ENCODE data around the gene ATAD3A.
A peak's percentile ranks its signal among the peaks of the same experiment; 100 is the strongest.
"Not testable (repeated sequence)": the region's sequence is repeated elsewhere in the genome, so short reads cannot be mapped to it uniquely, and the experiment has no call there.

ATAD3A gene

DNA sequence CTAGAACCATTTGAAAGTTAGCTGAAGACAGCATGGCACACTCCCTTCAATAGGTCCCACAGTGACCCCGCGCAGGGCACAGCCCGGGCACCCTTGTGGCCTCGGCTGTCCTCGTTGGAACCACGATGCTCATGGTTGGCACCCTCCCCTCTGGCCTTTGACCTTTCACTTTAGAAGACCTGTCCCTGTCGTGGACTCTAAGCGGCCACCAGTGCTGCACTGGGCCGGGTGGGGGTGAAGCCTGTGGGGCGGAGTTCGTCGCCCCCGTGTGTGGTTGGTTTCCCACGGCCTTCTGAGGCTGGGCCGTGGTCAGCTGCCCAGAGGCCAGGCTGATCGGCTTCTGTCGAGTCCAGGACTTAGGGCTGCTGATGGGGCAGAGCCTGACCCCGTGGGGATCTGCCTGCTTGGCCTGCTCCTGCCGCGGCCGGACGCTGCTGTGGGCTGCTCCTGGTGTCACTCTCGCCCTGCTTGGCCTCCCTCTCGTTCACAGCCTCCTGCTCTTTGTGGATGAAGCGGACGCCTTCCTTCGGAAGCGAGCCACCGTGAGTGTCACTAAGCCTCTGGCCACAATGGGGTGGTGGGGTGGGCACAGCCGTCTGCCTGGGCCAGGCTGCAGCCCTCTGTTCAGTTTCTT, 12.9 kb downstream of the ATAD3A start:
- not testable (repeated sequence) for DNase-seq

DNA sequence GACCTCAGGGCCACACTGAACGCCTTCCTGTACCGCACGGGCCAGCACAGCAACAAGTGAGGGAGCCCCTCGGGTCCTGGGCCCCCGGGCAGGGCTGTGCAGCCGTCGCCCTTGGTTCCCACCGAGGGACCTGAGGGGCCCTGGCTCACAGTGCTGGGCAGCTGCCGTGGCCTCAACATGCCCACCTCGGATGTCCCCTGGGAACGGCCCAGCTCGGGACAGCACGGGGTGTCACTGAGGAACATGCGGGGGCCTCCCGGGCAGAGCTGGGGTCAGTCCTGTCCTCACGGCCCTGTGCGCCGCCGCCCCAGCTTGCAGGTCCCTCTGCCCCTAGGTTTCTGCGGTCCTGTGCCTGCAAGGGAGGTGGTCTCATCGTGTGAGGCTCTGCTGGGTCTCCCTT, 14.5 kb downstream of the ATAD3A start:
- DNase-seq: not testable (repeated sequence)

DNA sequence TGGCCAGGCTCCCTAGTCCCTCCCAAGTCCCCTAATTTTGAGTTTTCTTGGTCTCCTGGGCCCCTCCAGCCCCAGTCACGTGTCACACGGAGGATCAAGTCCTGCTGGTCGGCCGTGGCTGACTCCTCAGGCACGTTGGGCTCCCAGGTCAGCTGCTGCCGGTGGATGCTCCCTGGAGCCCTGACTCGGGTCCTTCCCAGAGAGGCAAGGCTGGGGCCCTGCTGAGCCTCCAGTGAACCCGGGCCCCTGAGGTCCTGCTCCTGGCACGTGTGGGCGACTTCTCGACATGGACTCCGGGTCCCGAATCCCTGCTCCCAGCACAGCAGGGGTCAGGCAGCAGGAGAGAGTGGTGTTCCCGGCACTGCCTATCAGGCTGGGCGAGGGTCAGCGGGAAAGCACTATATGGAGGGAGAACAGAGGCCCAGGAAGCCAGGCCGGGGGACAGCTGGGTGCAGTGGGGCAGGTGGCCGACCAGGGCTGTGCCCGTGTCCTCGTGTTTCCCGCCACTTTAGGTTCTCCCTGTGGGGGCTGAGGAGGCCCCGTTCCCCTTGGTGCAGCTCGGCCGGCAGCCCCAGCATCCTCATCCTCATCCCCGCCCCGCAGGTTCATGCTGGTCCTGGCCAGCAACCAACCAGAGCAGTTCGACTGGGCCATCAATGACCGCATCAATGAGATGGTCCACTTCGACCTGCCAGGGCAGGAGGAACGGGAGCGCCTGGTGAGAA, 15.3 kb downstream of the ATAD3A start:
- no peak for DNase-seq

DNA sequence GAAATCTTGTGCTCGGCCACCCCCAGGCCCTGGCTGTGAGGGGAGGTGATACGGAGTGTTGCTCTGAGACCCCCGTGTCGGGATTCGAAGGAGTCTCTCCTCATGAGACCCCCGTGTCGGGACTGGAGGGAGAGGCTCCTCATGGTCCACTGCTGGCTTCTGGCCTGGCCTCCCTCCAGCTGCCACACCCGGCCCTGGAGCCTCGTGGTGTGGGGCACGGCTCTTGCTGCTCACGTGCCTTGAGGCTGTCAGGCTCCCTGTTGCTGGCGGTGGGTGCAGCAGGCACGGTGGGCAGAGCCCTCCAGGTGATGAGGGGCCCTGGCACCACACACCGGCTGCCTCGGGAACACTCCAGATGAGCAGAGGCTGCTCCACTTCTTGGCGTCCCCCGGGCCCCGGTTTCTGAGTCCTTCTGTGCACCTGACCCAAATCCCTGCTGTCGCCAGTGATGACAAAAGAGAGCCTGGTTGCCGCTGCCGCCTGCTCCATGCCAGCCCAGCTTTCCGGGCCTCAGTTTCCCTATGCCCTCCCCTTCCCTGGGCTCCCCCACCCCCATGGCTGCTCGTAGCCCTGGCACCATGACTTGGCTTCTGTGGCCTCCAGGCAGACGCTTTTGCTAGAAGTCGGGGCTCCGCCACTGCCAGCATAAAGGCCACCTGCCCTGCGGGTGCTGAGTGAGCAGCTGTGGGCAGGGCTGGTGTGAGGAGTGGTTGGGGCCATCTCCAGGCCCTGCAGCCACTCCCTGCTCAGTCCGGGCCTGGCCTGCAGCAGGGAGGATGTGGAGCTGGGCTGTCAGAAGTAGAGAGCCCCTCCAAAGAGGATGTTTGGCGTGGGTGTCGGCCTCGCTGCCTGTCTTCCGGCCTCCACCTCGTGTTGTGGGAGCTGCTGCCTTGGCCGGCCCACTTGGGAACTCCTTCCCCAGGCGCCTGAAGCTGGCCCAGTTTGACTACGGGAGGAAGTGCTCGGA, 16.6 kb downstream of the ATAD3A start:
- no peak for DNase-seq

DNA sequence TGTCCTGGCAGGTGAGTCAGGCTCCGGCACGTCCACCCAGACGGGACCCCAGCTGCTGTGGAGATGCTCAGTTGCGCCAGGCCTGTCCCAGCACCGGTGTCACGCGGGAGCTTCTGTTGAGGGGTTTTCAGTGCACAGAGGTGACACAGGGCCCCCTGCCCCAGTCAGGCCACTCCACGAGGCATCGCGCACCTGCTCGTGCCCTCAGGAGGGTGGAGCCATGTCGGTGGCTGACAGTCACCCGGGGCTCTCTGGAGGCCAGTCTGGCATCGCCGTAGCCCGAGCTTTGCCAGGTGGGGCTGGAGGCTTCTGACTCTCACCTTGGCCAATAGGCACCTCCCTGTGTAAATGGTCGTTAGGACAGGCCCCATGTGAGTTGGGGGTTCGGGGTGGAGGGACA, 17.4 kb downstream of the ATAD3A start:
- no peak for DNase-seq

DNA sequence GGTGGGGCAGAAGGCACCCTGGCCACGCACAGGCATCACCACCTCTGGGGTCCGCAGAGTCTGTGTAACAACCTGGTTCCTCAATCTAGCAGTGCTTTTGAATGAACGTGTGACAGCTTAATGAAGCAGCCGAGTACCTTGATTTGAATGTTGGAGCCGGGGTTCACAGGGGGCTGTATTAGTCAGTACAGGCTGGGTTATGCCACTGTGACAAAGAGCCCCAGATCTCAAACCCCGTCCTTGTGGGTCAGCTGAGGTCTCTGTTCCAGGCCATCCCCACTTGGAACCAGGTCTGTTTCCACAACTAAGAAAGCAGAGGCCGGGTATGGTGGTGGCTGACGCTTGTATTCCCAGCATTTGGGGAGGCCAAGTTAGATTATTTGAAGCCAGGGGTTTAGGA, 18.0 kb downstream of the ATAD3A start:
- no peak for DNase-seq

DNA sequence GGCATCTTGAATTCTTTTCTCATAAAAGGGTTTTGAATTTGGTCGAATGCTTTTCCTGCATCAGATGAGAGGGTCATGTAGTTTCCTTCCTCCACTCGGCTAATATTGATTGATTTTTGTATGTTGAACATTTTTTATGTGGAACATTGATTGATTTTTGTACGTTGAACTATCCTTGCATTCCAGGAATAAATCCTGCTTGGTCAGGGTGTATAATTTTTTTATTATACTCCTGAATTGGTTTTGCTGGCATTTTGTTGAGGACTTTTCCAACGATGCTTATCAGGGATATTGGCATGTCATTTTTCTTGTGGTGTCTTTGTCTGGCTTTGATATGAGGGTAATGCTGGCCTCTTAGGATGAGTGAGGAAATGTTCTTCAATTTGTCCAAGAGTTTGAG, 20.0 kb downstream of the ATAD3A start:
- no peak for DNase-seq

DNA sequence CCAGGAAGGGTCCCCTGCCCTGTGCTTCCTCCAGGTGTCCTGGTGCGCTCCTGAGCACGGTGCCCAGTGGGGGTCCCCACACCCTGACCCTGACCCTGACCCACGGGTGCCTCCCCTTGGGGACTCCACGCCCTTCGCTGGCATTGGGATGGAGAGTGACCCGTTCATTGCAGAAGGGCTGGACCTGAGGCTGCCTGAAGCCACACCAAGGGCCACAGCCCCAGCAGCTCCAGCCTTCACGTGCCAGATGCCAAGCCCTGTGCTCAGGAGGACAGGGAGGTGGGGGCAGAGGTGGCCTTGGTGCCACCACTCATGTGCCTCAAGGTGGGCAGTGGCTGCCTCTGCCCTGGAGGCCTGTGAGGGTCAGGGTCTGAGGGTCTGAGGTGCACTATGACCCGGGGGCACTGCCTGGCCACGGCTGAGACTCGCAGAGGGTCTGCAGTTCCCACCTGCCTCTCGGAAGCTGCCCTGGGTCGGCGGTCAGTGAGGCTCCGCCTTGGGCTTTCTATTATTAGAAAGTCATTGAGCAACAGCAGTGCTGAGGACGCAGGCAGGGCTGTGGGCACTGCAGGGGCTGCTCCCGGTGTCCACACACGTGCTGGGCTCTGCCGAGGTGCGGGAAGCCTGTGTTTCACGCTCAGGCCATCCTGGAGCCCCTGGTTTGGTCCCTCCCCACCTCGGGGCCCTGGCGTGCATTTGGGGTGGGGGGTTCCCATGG, 21.4 kb downstream of the ATAD3A start:
- DNase-seq: not testable (repeated sequence)

DNA sequence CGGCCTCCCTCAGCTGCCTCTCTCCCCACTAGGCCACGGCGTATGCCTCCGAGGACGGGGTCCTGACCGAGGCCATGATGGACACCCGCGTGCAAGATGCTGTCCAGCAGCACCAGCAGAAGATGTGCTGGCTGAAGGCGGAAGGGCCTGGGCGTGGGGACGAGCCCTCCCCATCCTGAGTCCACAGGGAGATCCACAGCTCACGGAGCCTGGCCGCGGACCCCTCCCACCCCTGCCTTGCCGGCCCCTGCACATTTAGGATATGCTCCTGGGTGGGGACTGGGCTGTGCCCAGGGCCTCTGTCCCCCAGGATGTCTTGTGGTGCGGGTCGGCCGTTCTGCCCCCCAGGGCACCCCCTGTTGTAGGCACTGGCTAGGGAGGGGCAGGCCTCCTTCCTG, 21.9 kb downstream of the ATAD3A start:
- not testable (repeated sequence) for DNase-seq

DNA sequence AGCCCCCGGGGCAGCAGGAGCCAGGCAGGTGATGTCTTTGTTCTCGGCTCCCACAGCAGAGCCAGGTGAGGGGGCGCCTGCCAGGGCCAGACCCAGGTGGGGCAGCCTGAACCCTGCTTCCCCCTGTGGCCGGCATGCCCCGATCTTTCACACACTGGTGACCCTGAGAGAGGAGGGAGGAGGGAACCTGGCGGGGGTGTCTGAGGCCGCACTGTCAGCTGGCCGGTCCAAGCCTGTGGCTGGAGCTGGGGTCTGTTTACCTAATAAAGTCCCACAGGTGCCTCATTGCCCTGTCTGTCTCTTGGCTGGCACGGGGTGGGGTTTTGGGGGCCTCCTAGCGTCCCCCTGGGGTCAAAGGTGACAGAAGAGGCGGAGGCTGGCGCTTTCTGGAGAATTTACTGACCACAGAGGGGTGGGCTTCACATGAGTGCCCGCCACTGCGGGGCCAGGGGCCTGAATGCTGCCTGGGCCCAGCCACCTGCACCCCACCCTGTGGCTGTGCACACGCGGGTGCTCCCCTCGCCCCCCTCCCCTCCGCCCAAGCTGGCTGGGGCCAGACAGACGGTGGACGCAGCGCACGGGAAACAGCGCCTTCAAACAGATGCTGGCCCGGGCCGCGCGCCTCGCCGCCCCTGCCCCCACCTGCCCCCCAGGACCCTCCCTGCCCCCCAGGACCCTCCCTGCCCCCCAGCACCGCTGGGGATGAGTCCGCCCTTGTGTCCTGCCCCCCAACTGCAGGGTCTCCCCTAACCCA, 22.6 kb downstream of the ATAD3A start:
- DNase-seq: no peak

DNA sequence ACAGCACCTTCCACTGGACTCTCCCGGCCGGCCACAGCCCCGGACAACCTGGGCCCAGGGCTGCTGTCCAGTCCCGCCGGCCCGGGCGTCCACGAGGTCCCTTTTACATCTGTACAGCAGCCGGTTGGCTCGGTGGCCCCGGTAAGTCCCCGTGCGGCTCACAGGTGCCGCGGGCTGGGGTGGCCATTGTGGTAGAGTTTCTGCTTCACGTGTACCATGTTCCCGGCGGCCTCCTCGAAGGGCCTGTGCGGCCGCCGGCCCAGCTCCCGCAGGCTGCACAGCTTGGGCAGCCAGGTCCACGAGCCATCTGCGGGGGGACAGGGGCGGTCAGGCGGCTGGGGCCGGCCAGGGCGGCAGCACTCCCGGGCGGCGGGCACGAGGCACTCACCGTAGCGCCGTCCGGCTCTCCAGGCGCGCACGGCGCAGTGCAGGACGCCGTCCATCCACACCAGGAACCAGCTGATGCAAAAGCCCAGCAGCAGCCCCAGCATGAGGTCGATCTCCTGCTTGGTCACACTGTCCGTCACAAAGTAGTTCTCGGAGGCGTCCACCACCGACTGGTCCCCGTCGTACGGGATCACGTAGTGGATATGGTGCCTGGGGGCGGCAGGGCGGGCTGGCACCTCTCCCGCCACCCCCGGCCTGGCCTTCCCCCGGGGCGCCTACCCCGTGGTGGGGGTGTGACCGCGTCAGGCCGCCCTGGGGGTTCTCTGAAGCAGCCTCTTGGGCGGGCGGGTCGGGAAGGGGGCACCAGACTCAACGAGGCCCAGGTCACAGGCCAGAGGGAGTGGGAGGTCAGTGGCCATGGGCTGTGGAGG, 23.4 kb downstream of the ATAD3A start:
- DNase-seq: no peak

DNA sequence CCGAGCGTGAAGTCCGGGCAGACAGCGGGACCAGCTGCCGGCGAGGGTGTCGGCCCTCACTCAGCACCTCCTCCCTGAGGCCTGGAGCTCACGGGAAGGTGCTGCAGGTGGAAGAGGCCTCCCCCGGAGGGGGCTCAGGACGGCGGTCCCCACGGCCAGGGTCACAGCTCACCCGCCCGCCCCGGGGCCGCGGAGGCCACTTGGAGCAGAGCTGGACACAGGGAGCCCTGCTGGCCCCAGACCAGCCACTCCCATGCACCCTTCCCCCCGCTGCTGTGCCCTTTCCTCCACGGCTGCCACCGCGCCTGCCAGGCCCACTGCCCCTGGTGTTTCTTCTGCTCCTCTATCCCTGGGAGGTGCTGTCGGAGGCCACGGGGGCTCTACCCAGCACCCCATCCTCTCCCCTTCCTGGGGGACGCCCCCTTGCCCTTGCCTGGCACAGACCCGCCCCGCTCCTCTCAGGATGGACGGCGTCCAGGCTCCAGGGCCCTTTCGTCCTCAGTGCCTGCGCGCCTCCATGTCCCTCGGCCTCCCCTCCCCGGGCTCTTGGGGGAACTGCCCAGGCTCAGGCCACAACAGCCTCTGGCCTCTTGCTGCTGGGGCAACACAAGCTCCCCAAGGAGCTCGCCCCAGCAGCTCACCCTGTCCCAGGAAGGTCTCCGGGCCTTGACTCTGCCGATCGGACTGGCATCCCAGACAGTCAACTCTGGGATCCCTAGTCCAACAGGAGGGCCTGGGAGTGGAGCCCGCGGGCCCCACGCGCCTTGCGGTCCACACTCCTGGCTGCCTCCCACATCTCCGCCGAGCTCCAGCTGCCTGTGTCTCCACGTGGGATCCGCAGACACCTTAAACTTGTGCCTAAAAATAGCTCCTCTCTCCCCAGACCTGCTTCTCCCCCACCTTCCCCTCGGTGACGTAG, 24.3 kb downstream of the ATAD3A start:
- no peak for DNase-seq

DNA sequence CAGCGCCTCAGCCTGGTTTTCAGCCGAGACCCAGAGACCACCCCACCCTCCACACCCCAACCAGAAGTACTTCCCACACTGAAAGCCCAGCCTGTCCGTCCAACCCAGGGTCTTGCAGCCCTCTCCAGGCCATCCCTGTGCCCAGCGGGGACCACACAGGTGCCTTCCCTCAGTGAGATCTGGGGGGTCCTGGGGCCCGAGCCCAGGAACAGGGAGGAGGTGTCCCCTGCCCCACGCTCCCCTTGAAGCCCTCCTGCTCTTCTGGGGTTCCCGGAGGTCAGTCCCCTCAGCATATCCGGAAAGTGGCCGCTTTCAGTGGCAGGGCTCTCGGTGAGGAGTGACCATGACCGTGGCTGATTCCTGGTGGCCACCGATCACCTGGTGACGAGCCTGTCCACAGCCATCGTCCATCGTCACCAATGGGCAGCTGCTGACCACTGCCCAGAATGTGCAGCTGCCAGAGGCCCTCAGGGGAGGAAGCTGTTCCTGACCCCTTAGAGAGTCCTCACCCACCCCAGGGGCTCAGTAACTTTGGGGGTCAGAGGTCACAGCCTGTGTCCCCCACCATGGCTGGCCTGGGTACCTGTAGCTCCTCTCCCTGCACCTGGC, 25.1 kb downstream of the ATAD3A start:
- no peak for DNase-seq

DNA sequence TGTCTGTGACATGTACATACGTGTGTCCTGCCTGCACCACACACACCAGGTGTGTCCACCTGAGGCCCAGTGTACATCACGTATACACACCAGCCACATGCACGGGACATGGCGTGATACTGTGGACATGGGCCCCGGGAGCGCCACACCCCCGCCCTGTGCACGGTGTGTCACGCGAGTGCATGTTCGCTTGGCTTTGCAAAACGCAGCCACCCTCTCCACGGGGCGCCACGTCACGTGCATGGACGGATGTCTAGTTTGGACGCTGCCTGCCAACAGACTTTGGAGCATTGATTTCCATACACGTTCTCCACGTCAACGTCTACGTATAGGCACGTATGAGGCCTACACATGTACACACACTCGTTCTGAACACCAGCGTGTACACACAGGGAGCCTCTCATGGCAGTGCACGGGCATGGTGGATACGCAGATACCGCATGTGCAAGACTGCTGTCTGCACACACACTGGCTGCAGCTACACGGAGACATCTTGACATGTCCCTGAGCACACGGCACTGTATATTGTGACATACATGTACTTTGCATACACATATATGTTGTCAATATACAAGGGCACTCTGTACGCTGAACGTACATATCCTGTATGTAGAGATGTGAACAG, 25.8 kb downstream of the ATAD3A start:
- DNase-seq: no peak

DNA sequence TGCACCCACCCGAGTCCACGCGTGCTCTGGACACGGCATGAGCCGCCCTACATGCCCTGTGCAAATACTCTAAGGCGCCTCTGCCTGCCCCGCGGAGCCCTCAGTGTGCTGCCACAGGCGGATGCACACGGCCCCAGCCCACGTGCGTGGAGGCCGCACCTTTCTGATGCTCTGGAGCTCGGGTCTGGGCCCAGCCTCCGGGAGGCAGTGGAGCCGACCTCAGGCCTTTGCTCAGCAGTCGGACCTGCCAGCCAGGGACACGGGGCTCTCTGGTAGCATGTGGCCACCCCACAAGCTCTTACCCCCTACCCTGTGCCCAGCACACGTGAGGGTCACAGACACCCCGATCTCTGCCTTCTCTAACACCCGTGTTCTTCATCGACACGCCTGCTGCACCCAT, 26.4 kb downstream of the ATAD3A start:
- DNase-seq: no peak

DNA sequence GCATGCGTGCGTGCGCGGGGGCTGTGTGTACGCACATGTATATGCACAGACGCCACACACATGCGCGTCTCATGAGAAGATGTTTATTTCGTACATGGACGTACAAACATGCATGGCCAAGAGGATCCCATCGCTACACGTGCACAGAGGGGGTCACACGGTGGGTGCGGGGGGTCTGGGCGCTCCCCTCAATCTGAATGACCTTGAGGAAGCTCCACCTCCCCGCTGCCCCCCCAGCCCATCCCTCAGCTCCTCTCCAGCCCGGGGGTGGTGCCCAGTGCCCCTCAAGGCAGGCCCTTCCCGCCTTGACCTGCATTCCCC, 27.0 kb downstream of the ATAD3A start:
- DNase-seq: no peak

DNA sequence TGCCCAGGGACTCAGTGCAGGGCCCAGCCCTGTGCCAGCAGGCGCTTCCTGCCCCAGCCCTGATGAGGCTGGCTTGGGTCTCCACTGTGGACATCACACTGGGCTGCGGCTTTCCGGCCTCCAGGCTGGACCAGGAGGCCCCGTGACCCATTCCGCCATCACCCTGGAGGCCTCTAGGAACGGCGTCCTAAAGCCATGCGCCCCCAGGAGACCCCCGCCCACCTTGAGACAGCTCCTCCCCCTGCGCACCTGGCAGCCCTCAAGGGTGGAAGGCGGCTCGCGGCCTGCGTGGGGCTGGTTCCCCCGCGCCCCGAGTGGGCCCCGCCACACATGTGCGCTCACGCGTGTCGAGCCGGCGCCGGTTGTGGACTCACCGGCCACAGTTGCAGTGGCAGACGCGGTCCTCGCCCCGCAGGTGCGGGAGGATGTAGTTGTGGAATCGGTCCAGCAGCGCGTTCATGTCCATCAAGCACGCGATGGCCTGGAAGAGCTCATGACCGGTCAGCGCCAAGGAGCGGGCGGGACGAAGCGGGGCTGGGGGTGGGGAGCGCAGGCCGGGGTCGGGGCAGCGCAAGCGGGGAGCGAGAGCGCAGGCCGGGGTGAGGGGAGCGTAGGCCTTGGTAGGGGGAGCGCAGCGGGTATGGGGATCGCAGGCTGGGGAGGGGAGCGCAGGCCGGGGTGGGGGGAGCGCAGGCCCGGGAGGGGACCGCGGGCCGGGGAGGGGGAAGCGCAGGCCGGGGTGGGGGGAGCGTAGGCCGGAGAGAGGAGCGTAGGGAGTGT, 27.5 kb downstream of the ATAD3A start:
- no peak for DNase-seq

DNA sequence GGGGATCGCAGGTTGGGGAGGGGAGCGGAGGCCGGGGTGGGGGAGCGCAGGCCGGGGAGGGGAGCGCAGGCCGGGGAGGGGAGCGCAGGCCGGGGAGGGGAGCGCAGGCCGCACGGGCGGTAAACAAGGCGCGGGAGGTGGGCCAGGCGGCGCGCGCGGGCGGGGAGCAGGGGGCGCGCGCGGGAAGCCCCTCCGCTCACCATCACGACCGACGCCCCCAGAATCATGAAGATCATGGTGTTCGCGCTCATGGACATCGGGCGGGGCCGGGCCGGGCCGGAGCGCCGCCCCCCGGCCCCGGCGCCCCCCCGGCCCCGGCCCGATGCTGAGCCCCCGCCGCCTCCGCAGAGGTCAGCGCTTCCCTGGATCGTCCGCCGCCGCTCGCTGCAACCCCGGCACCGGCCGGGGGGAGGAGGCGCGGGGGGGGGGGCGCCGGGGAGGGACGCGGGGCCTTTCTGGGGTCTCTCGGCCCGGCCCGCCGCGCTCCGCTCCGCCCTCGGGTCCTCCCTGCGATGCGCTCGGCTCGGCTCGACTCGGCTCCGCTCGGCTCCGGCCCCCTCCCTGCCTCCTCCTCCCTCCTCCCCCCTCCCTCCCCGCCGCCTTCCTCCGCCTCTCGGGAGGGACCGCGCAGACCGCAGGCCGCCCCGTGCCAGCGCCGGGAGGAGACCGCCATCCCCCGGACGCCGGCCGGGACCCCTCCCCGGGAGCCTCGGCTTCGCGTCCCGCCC, 28.3 kb downstream of the ATAD3A start, which contains the start of gene TMEM240:
TMEM240 (minus strand) TSS at position 535 of the 728 bp plus-strand sequence; CDS start at position 257, 278 bp downstream.
- DNase-seq: peak; percentile 46

Data from activated CD4-positive, alpha-beta T cell treated with anti-CD3 and anti-CD28 coated beads for 1 hour (primary cell).